KMS-11 (cell line): Measurements from ENCODE around the gene EFEMP1.

Experiments
- H2AFZ ChIP-seq: fragments of 200-600 bp; sonication (generic); 2 replicates; pipeline ENCODE4 v1.6.1; 2016; ENCODE audit warnings: antibody characterized with exemption, mixed run types, low read depth
- H3K27ac ChIP-seq: fragments of 200-600 bp; sonication (generic); 2 replicates; pipeline ENCODE4 v1.6.1; 2016; ENCODE audit warnings: mild to moderate bottlenecking, mixed run types
- H3K27me3 ChIP-seq: fragments of 200-600 bp; sonication (generic); 2 replicates; pipeline ENCODE4 v1.6.1; 2017; ENCODE audit warnings: mild to moderate bottlenecking, low read depth, mixed run types, moderate library complexity; ENCODE audit not compliant: insufficient read depth
- H3K36me3 ChIP-seq: fragments of 200-600 bp; sonication (generic); 2 replicates; pipeline ENCODE4 v1.6.1; 2017; ENCODE audit warnings: mild to moderate bottlenecking, mixed run types; ENCODE audit not compliant: insufficient read depth
- H3K4me1 ChIP-seq: fragments of 200-600 bp; sonication (generic); 2 replicates; pipeline ENCODE4 v1.6.1; 2016; ENCODE audit warnings: mild to moderate bottlenecking, low read depth, mixed run types; ENCODE audit not compliant: poor library complexity, severe bottlenecking
- H3K4me2 ChIP-seq: fragments of 200-600 bp; sonication (generic); 2 replicates; pipeline ENCODE4 v1.7.0; 2016; ENCODE audit warnings: mild to moderate bottlenecking, mixed run types
- H3K4me3 ChIP-seq: fragments of 200-600 bp; sonication (generic); IDR thresholded peaks from 2 replicates; pipeline ENCODE4 v1.6.1; 2017; ENCODE audit warnings: low read depth, low read length, mixed read lengths; ENCODE audit not compliant: insufficient read depth
- H3K79me2 ChIP-seq: fragments of 200-600 bp; sonication (generic); 2 replicates; pipeline ENCODE4 v1.6.1; 2016; ENCODE audit warnings: low read depth, mixed run types; ENCODE audit not compliant: insufficient read depth
- H3K9ac ChIP-seq: fragments of 200-600 bp; sonication (generic); 2 replicates; pipeline ENCODE4 v1.6.1; 2016; ENCODE audit warnings: mild to moderate bottlenecking, mixed run types
- H4K20me1 ChIP-seq: fragments of 200-600 bp; sonication (generic); 2 replicates; pipeline ENCODE4 v1.6.1; 2016; ENCODE audit warnings: mild to moderate bottlenecking, mixed run types; ENCODE audit not compliant: insufficient read depth
- TF ChIP-seq, protein P1 (sequence below): fragments of 200-600 bp; sonication (generic); conservative IDR thresholded peaks from 2 replicates; pipeline ENCODE4 v1.6.1; 2017; ENCODE audit warnings: low read depth, mild to moderate bottlenecking, antibody characterized with exemption, low read length, moderate library complexity, mixed read lengths

EFEMP1 gene

DNA sequence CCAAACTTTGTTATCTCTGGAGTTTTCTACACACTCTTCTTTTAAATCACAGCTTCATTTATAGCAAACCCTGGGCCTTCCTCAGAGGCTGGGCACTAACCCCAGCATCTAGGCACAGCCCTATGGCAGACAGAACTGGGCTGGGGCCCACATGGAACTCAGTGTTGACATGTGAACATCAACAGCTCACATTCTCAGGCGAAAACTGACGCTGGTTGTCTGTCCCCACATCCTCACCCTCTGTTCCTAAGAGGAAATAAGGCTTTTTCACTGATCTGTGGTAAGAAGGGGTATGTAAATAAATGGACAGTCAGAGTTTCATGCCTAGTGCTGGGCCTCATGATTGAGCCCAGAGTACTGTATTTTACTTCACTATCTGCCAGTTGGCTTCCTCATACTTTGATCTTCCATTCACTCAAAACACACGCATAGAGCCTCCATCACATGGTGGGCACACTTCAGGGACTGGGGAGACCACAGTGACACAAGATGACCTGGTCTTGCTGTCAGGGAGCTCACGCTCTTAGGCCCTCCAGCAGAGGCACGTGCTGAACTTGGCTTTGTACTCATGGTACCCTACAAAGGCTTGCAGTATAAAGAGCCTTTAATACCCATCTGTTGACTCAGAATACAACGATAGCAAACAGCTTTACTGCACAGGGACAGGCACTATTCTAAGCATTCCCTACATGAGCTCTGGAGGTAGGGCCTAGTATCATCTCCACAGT, 43.0 kb downstream of the EFEMP1 start:
- no peak overlapping the region for H3K27ac ChIP-seq
- no peak overlapping the region for H3K4me2 ChIP-seq
- TF ChIP-seq, protein P1, sequence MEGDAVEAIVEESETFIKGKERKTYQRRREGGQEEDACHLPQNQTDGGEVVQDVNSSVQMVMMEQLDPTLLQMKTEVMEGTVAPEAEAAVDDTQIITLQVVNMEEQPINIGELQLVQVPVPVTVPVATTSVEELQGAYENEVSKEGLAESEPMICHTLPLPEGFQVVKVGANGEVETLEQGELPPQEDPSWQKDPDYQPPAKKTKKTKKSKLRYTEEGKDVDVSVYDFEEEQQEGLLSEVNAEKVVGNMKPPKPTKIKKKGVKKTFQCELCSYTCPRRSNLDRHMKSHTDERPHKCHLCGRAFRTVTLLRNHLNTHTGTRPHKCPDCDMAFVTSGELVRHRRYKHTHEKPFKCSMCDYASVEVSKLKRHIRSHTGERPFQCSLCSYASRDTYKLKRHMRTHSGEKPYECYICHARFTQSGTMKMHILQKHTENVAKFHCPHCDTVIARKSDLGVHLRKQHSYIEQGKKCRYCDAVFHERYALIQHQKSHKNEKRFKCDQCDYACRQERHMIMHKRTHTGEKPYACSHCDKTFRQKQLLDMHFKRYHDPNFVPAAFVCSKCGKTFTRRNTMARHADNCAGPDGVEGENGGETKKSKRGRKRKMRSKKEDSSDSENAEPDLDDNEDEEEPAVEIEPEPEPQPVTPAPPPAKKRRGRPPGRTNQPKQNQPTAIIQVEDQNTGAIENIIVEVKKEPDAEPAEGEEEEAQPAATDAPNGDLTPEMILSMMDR = no peak

GRCh38 chr2:55879976-55880375, 43.6 kb downstream of the EFEMP1 start:
- Histone ChIP-seq H3K9ac (no peak overlapping the region), H4K20me1 (no peaks in the 10 kb centered on the region), H3K27ac (no peak overlapping the region), H3K36me3 (no peaks in the 10 kb centered on the region), H3K4me3 (no peak overlapping the region), H3K4me2 (no peak overlapping the region), H3K4me1 (peaks cover 14% of the 10 kb centered on the region), H3K27me3 (no peaks in the 10 kb centered on the region), H2AFZ (no peak overlapping the region), H3K79me2 (no peaks in the 10 kb centered on the region)
- TF ChIP-seq, protein P1 = no peak

More for the DNA sequence above, 43.0 kb downstream of the EFEMP1 start:
- H2AFZ ChIP-seq = no peak overlapping the region
- H3K4me1 ChIP-seq = peaks cover 9% of the 10 kb centered on the region
- no peak overlapping the region for H3K4me3 ChIP-seq
- no peaks in the 10 kb centered on the region for H4K20me1 ChIP-seq
- H3K36me3 ChIP-seq = no peaks in the 10 kb centered on the region
- H3K27me3 ChIP-seq = no peaks in the 10 kb centered on the region
- H3K79me2 ChIP-seq = no peaks in the 10 kb centered on the region
- no peak overlapping the region for H3K9ac ChIP-seq

DNA sequence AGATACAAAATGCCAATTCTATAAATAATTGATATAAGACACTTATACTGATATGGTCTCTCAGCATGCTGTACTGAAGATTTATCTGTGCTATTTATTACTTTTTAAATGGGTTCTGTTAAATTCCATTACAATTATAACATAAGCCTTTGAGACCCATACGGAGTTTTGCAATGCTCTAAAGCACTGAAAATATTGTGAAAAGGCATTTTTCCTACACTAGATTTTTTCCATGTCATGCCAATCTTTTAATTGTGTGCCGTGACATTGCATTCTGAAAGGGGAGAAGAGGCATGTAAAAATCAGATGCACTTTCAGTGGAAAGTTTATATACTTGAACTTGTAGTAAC, 46.5 kb downstream of the EFEMP1 start:
- H3K79me2 ChIP-seq = no peaks in the 10 kb centered on the region
- H3K36me3 ChIP-seq = no peaks in the 10 kb centered on the region
- H3K4me3 ChIP-seq = no peak overlapping the region
- H3K4me2 ChIP-seq = no peak overlapping the region
- H4K20me1 ChIP-seq = no peaks in the 10 kb centered on the region
- H3K27ac ChIP-seq = no peak overlapping the region
- no peaks in the 10 kb centered on the region for H3K27me3 ChIP-seq
- H2AFZ ChIP-seq = no peak overlapping the region
- H3K9ac ChIP-seq = no peak overlapping the region
- H3K4me1 ChIP-seq = peaks cover 14% of the 10 kb centered on the region
- TF ChIP-seq, protein P1 = no peak

DNA sequence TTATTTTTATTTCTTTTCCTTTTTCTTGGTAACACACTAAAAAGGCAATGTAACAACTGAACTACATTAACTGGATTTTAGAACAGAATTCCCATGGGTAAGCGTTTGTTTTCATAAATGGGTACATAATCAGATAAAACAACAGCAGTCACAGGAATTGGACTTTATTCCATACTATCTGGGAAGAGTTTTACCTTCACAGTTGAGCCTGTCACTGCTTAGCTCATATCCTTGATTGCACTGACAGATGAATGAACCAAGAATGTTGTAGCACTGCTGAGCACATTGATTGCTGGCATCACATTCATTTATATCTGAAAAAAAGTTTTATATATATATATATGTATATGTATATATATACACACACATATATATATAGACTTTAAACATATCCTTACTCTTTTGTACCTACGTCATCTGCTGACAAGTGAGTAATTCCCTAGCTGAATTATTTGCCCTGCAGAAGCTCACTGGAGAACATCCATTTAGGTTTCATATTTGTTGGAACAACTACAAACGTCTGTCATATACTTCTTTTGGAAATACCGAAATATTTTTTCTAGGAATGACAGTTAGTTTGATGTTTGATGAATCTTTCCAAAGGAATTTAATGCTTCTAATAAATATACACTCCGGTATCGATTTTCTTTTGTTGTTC, 47.0 kb downstream of the EFEMP1 start:
- H3K79me2 ChIP-seq = no peaks in the 10 kb centered on the region
- TF ChIP-seq, protein P1 = no peak
- H3K36me3 ChIP-seq = no peaks in the 10 kb centered on the region
- peaks cover 14% of the 10 kb centered on the region for H3K4me1 ChIP-seq
- peak overlapping the region; percentile 57; the same call in 1 of the 2 replicates for H2AFZ ChIP-seq
- no peaks in the 10 kb centered on the region for H4K20me1 ChIP-seq
- peak overlapping the region; percentile 13; the same call in 1 of the 2 replicates for H3K27ac ChIP-seq
- no peak overlapping the region for H3K9ac ChIP-seq
- H3K27me3 ChIP-seq = no peaks in the 10 kb centered on the region
- peak overlapping the region; percentile 43; the same call in 1 of the 2 replicates for H3K4me2 ChIP-seq
- no peak overlapping the region for H3K4me3 ChIP-seq
